K562 (cell line): Measurements from ENCODE around the gene PCID2. TPM values are rescaled to one million over a fixed set of nuclear protein-coding genes. Genes with fewer than 3 reads are reported as not detected.
A peak's percentile ranks its signal among the peaks of the same experiment; 100 is the strongest.

Experiments used
- ATAC-seq: fragments of 200-7000 bp; cut with Tn5 transposase; 3 replicates; pipeline ENCODE4 v1.9.1; 2020; ENCODE audit warnings: moderate library complexity
- BruUV-seq: library from RNA; stranded (reverse); fragments of 400-500 nt; replicated peaks from 2 replicates; lab custom pipeline; 2021; lab: Mats Ljungman, UMichigan
- CTCF ChIA-PET: fragments of 300-600 bp; formaldehyde crosslinking; extraction: SDS; loops from one replicate; lab custom pipeline; 2021; ENCODE audit warnings: low intra/inter-chr PET ratio; lab: Yijun Ruan, JAX
- POLR2A ChIA-PET: fragments of 300-600, 350-650 bp; sonication (Branson Sonifier 250); formaldehyde crosslinking; extraction: SDS; loops from one replicate; lab custom pipeline; 2021; ENCODE audit warnings: antibody characterized with exemption, inconsistent platforms; lab: Yijun Ruan, JAX
- DNase-seq, 4 experiments: peaks; one replicate each; pipeline versions ENCODE4 v3.0.0 to v3.0.0-alpha.2; 2011 to 2018; ENCODE audit warnings: low spot score in 3 of 4, mixed read lengths in 3 of 4; ENCODE audit errors: extremely low read depth in 1 of 4
- FAIRE-seq: peaks from 2 replicates; lab custom pipeline; 2011; peaks lifted over from hg19 to GRCh38; lab: Jason Lieb, UNC
- H2AFZ ChIP-seq: 2 replicates; pipeline ENCODE4 v1.6.0; 2011; ENCODE audit warnings: low read depth, low read length, control low read depth, inconsistent platforms
- H3K27ac ChIP-seq: fragments of 200-600 bp; 3 replicates; pipeline ENCODE4 v1.8.0; 2011; ENCODE audit warnings: low read depth, mild to moderate bottlenecking, control low read depth, inconsistent platforms, low read length, moderate library complexity, mixed read lengths; ENCODE audit errors: extremely low read depth
- H3K27me3 ChIP-seq, 2 experiments: fragments of 300-600 bp in 1 of 2; 2 replicates in 1 of 2; 3 replicates in 1 of 2; pipeline versions ENCODE4 v1.6.0 to v1.8.0; 2011; ENCODE audit warnings: inconsistent platforms in 2 of 2, low read length in 2 of 2, mild to moderate bottlenecking in 1 of 2, mixed read lengths in 1 of 2, moderate library complexity in 1 of 2; ENCODE audit not compliant: control insufficient read depth in 2 of 2, insufficient read depth in 2 of 2
- H3K36me3 ChIP-seq: fragments of 300-600 bp; 3 replicates; pipeline ENCODE4 v1.8.0; 2011; ENCODE audit warnings: mild to moderate bottlenecking, low read length, inconsistent platforms; ENCODE audit not compliant: control insufficient read depth, insufficient read depth
- H3K4me1 ChIP-seq, 2 experiments: fragments of 200-600 bp in 1 of 2; replicated peaks in 1 of 2; 2 replicates in 1 of 2; 3 replicates in 1 of 2; pipeline versions ENCODE4 v1.5.1 to v1.8.0; 2011; ENCODE audit warnings: inconsistent platforms in 2 of 2, low read length in 2 of 2, mild to moderate bottlenecking in 1 of 2, mixed read lengths in 1 of 2, moderate library complexity in 1 of 2; ENCODE audit not compliant: control insufficient read depth in 2 of 2, insufficient read depth in 2 of 2
- H3K4me2 ChIP-seq: 2 replicates; pipeline ENCODE4 v1.6.1; 2011; ENCODE audit warnings: low read length, control low read depth, inconsistent platforms, mixed read lengths; ENCODE audit not compliant: insufficient read depth
- H3K4me3 ChIP-seq: fragments of 200-600 bp; sonication (generic), shearing (Covaris generic); 2 replicates; pipeline ENCODE4 v1.5.1; 2016; ENCODE audit warnings: control low read depth, inconsistent platforms
- H3K79me2 ChIP-seq: fragments of 200-600 bp; 3 replicates; pipeline ENCODE4 v1.8.0; 2011; ENCODE audit warnings: low read length, inconsistent platforms; ENCODE audit not compliant: control insufficient read depth, insufficient read depth
- H3K9ac ChIP-seq, 2 experiments: 2 replicates each; pipeline versions ENCODE4 v1.6.0 to v1.6.1; 2011; ENCODE audit warnings: low read depth in 2 of 2, low read length in 2 of 2, control low read depth in 1 of 2, inconsistent platforms in 1 of 2, mild to moderate bottlenecking in 1 of 2, mixed read lengths in 1 of 2; ENCODE audit not compliant: insufficient read depth in 1 of 2
- H3K9me1 ChIP-seq: one replicate; pipeline ENCODE4 v1.6.0; 2011; ENCODE audit warnings: inconsistent platforms, mild to moderate bottlenecking, low read length, moderate library complexity; ENCODE audit not compliant: control insufficient read depth, insufficient read depth
- H3K9me3 ChIP-seq: replicated peaks from 2 replicates; pipeline ENCODE4 v1.5.1; 2011; ENCODE audit warnings: low read depth, low read length, inconsistent platforms; ENCODE audit not compliant: control insufficient read depth, insufficient read depth
- H4K20me1 ChIP-seq: replicated peaks from 2 replicates; pipeline ENCODE4 v1.6.1; 2011; ENCODE audit warnings: low read length, inconsistent platforms, mixed read lengths; ENCODE audit not compliant: control insufficient read depth, insufficient read depth
- GATAD2B ChIP-seq: fragments of 450-650 bp; IDR thresholded peaks from 2 replicates; pipeline ENCODE4 v1.6.1; 2017; ENCODE audit warnings: mild to moderate bottlenecking, borderline replicate concordance
- POLR2G ChIP-seq: fragments of 200-400 bp; formaldehyde crosslinking; IDR thresholded peaks from 2 replicates; pipeline ENCODE4 v1.6.1; 2017; ENCODE audit warnings: low read depth, mild to moderate bottlenecking, antibody characterized with exemption, low read length, moderate library complexity
- ZKSCAN3 ChIP-seq: fragments of 250-450 bp; sonication (Bioruptor Pico); IDR thresholded peaks from 2 replicates; pipeline ENCODE4 v1.4.0; 2020
- WGBS: fragments of 100-300 bp; shearing (Covaris generic); methylation state at CpG from one replicate; pipeline ENCODE4 v1.1.6; 2016; ENCODE audit warnings: low coverage, mixed read lengths; ENCODE audit not compliant: insufficient coverage; ENCODE audit errors: missing lambda C conversion rate; 5-methylcytosine and 5-hydroxymethylcytosine counted together
- in situ Hi-C: fragments of 300-500 bp; cut with MboI; formaldehyde crosslinking; loops from 4 replicates; pipeline ENCODE4 v1.15.0; 2018; ENCODE audit warnings: inconsistent platforms, mixed read lengths
- intact Hi-C: fragments of 100-400 bp; cut with micrococcal nuclease; formaldehyde crosslinking; loops from 2 replicates; pipeline ENCODE4 v1.14.2; 2022
- polyA plus RNA-seq, 8 experiments: library from polyadenylated mRNA; depleted of rRNA in 4 of 8; stranded (reverse) in 5 of 8; unstranded in 3 of 8; fragments of >200 nt; fragmentation: Nextera tagmentation in 2 of 8; fragmentation: Illumina TruSeq in 1 of 8; extraction: Ambion mirVana in 2 of 8; extraction: Trizol in 1 of 8; gene quantifications; 2 replicates each; pipeline versions ENCODE4 v1.2.1 to v1.2.3, GENCODE V29; 2011 to 2014; ENCODE audit warnings: inconsistent platforms in 1 of 8, missing spikeins in 1 of 8
- total RNA-seq, 7 experiments: library from RNA; depleted of rRNA in 6 of 7; stranded (reverse); fragments of >200 nt in 6 of 7; fragmentation: Illumina TruSeq in 2 of 7; extraction: Trizol in 2 of 7; gene quantifications; 2 replicates each; pipeline versions ENCODE4 v1.2.1 to v1.2.3, GENCODE V29; 2011 to 2021; ENCODE audit warnings: low replicate concordance in 1 of 7

The PCID2 gene
- total and polyA plus RNA-seq, 9 of the 15 experiments (the other 6 are each of a cell fraction or from before 2014, with no cell fraction given), result 39.6 to 117 (median 59.6) TPM

GRCh38 chr13:113176822-113177221 lies 31.6 kb downstream of the PCID2 start (continued):
- no peak for TF ChIP-seq GATAD2B

GRCh38 chr13:113176280-113176679 lies 32.2 kb downstream of the PCID2 start:
- H3K4me2 ChIP-seq, result no peak overlapping the region
- ChIA-PET POLR2A (no interaction called here), CTCF (no interaction called here)
- H3K36me3 ChIP-seq, result peaks cover 66% of the 10 kb centered on the region
- H3K27me3 ChIP-seq, result no peaks in the 10 kb centered on the region
- H3K9me1 ChIP-seq, result no peaks in the 10 kb centered on the region
- H3K79me2 ChIP-seq, result no peaks in the 10 kb centered on the region
- TF ChIP-seq POLR2G, result 0 out of 2 replicates have a peak, but pooled peaks have one; percentile 23
- TF ChIP-seq ZKSCAN3, result no peak
- no peak overlapping the region for H3K4me3 ChIP-seq
- peaks cover 2% of the 10 kb centered on the region; the same call in 1 of the 2 replicates for H4K20me1 ChIP-seq
- WGBS, result 81% methylated on average over 3 of the region's 5 CpGs
- H2AFZ ChIP-seq, result no peak overlapping the region
- ATAC-seq (no peak), DNase-seq (no peak), FAIRE-seq (no peak)
- no peak overlapping the region for H3K9ac ChIP-seq
- no peak overlapping the region for H3K27ac ChIP-seq
- no peaks in the 10 kb centered on the region for H3K9me3 ChIP-seq
- in situ Hi-C loops (no loop called here), intact Hi-C loops (no loop called here)
- peaks cover 0 to 14% of the 10 kb centered on the region in 2 experiments; a peak in 2 of 5 replicates for H3K4me1 ChIP-seq
- BruUV-seq, result no TSS peak

GRCh38 chr13:113172419-113172926 lies 36.0 kb downstream of the PCID2 start:
- Histone ChIP-seq H4K20me1 (no peaks in the 10 kb centered on the region; the same call in 1 of the 2 replicates), H3K9me1 (no peaks in the 10 kb centered on the region), H3K27me3 (no peaks in the 10 kb centered on the region), H3K4me2 (no peak overlapping the region), H3K27ac (no peak overlapping the region), H2AFZ (no peak overlapping the region), H3K4me3 (no peak overlapping the region), H3K36me3 (peaks cover 40% of the 10 kb centered on the region; the same call in 2 of the 3 replicates), H3K9ac (no peak overlapping the region), H3K79me2 (no peaks in the 10 kb centered on the region), H3K4me1 (peaks cover 0 to 9% of the 10 kb centered on the region in 2 experiments; a peak in 2 of 5 replicates), H3K9me3 (no peaks in the 10 kb centered on the region)
- CTCF ChIA-PET, result no interaction called here
- POLR2A ChIA-PET, result no interaction called here
- WGBS, result 92% methylated on average over 13 of the region's 13 CpGs
- intact Hi-C loops (no loop called here), in situ Hi-C loops (no loop called here)
- no peak for ATAC-seq
- FAIRE-seq, result no peak
- no peak for DNase-seq
- BruUV-seq, result no TSS peak
